Uterus (tissue), 2 donors: ENCODE results near the gene TIMM23.

Experiments used
- CTCF ChIP-seq, 4 experiments: fragments of 200-600 bp in 2 of 4; fragments of 450-650 bp in 2 of 4; sonication (generic) in 2 of 4; IDR thresholded peaks; one replicate each; pipeline ENCODE4 v1.5.1; 2016 to 2019; ENCODE audit warnings: antibody characterized with exemption in 4 of 4, mild to moderate bottlenecking in 2 of 4, moderate library complexity in 1 of 4
- POLR2A ChIP-seq, 2 donors: fragments of 450-650 bp; IDR thresholded peaks; one replicate each; pipeline ENCODE4 v1.6.1; 2016; ENCODE audit warnings: antibody characterized with exemption in 2 of 2, mild to moderate bottlenecking in 1 of 2, moderate library complexity in 1 of 2

GRCh38 chr10:46004963-46005362 lies 32.7 kb downstream of the TIMM23 start:
- TF ChIP-seq POLR2A (IDR thresholded peaks at IDR 0.05) (no peak), CTCF (IDR thresholded peaks at IDR 0.05) (no peak)
